ENCODE results near the gene TGFBR3. TPM values are rescaled to one million over a fixed set of nuclear protein-coding genes. Genes with fewer than 3 reads are reported as not detected.

Gene TGFBR3
- total and polyA plus RNA-seq, 8 donors, result 4.2 to 689 (median 71.5) TPM

DNA sequence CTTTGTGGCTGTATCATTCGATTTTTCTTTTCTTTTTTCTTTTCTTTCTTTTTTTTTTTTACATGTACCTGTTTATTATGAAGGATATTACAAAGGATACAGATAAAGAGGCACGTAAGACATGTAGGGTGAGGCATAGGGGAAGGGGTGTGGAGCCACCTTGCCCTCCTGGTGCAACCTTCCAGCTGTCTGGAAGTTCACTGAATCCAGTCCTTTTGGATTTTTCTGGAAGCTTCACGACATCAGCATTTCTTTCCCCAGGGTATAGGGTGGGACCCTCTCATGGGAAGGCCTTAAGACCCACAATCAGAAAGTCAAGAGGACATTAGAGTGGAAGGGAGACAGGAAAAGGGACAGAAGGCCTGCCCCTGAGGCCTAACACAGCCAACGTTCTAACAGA is 30.1 kb upstream of the TGFBR3 start:
- no peaks in the 10 kb centered on the region for H3K4me1 ChIP-seq
- WGBS, 5 donors, result 66 to 87% (median 69%) methylated on average over 4 of the region's 4 CpGs
- DNase-seq, result no peak
- H3K9me3 ChIP-seq, result no peaks in the 10 kb centered on the region
- intact Hi-C loops (cut with DNase I; ENCODE audit: low total_unique reads), result no loop called here
- TF ChIP-seq POLR2AphosphoS5 (IDR thresholded peaks at IDR 0.05), result no peak
- TF ChIP-seq EP300 (IDR thresholded peaks at IDR 0.05), result no peak
- H3K36me3 ChIP-seq, result no peaks in the 10 kb centered on the region
- H3K4me3 ChIP-seq, result no peak overlapping the region
- H3K27ac ChIP-seq, result no peak overlapping the region
- H3K27me3 ChIP-seq, result no peaks in the 10 kb centered on the region

DNA sequence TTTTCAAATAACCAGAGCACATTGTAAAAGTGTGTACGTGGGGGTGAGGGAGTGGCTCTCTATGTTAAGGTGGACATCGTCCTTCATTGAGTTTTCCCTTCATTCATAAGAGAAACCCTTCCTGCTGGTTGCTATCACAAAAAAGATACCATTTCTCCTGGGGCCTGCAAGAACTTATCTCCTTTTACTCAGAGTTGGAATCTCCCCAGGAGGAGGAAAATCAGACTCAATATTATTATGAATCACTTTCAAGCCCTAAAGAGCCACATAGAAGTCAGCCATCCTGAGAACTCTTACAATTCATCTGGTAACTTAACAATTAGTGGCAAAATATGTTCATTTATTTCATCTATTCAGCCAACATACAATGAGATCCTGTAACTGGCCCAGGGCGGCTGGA is 27.1 kb upstream of the TGFBR3 start:
- 57 to 66% (median 61%) methylated on average over 3 of the region's 3 CpGs for WGBS, 5 donors
- no peak overlapping the region for H3K27ac ChIP-seq

GRCh38 chr1:91912266-91912665 is 26.3 kb upstream of the TGFBR3 start:
- no peak for DNase-seq
- Histone ChIP-seq H3K36me3 (no peaks in the 10 kb centered on the region), H3K27ac (no peak overlapping the region), H3K4me1 (no peaks in the 10 kb centered on the region), H3K4me3 (no peak overlapping the region), H3K27me3 (no peaks in the 10 kb centered on the region), H3K9me3 (no peaks in the 10 kb centered on the region)
- intact Hi-C loops (cut with DNase I; ENCODE audit: low total_unique reads), result no loop called here
- TF ChIP-seq CTCF (IDR thresholded peaks at IDR 0.05) (no peak), EP300 (IDR thresholded peaks at IDR 0.05) (no peak), POLR2AphosphoS5 (IDR thresholded peaks at IDR 0.05) (no peak), POLR2A (IDR thresholded peaks at IDR 0.05) (no peak)
- WGBS, 5 donors, result 56 to 71% (median 56%) methylated on average over 1 of the region's 1 CpG

More for the DNA sequence above, 27.1 kb upstream of the TGFBR3 start:
- no peaks in the 10 kb centered on the region for H3K9me3 ChIP-seq
- TF ChIP-seq POLR2AphosphoS5 (IDR thresholded peaks at IDR 0.05) (no peak), EP300 (IDR thresholded peaks at IDR 0.05) (no peak), CTCF (IDR thresholded peaks at IDR 0.05) (no peak), POLR2A (IDR thresholded peaks at IDR 0.05) (no peak)
- no peak overlapping the region for H3K4me3 ChIP-seq
- H3K4me1 ChIP-seq, result no peaks in the 10 kb centered on the region
- no peak for DNase-seq
- H3K27me3 ChIP-seq, result no peaks in the 10 kb centered on the region
- intact Hi-C loops (cut with DNase I; ENCODE audit: low total_unique reads), result no loop called here
- no peaks in the 10 kb centered on the region for H3K36me3 ChIP-seq

DNA sequence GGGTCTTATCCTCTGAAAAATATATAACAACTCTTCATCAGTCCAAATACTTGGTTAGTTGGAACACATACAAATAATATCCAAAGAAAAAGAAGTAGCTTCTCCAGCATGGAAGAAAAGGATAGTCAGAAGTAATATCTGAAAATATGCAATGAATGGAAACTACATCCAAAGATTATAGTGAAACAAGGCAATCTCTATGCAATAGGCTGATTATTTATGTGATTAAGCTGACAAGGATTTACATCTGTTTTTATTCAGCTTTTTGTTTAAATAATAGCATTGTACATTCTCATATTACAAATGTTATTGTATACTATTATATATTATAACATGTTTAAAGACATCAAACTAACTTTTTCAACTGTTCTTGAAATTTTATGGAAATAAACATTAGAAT is 15.3 kb upstream of the TGFBR3 start:
- Histone ChIP-seq H3K9me3 (no peaks in the 10 kb centered on the region), H3K4me1 (peaks cover 0 to 14% (median 4%) of the 10 kb centered on the region in 4 donors), H3K27ac (no peak overlapping the region), H3K4me3 (no peak overlapping the region), H3K27me3 (no peaks in the 10 kb centered on the region), H3K36me3 (no peaks in the 10 kb centered on the region)
- intact Hi-C loops (cut with DNase I; ENCODE audit: low total_unique reads), result no loop called here
- DNase-seq, result no peak
- TF ChIP-seq CTCF (IDR thresholded peaks at IDR 0.05) (no peak), POLR2AphosphoS5 (IDR thresholded peaks at IDR 0.05) (no peak), POLR2A (IDR thresholded peaks at IDR 0.05) (no peak), EP300 (IDR thresholded peaks at IDR 0.05) (no peak)

GRCh38 chr1:91900562-91900961 is 14.6 kb upstream of the TGFBR3 start:
- peaks cover 0 to 14% (median 4%) of the 10 kb centered on the region in 4 donors for H3K4me1 ChIP-seq
- no peak overlapping the region for H3K4me3 ChIP-seq
- H3K9me3 ChIP-seq, result no peaks in the 10 kb centered on the region
- TF ChIP-seq EP300 (IDR thresholded peaks at IDR 0.05) (no peak), CTCF (IDR thresholded peaks at IDR 0.05) (no peak)
- 61 to 88% (median 80%) methylated on average over 1 of the region's 1 CpG for WGBS, 5 donors
- DNase-seq, result no peak
- no peaks in the 10 kb centered on the region for H3K36me3 ChIP-seq
- no peaks in the 10 kb centered on the region for H3K27me3 ChIP-seq
- H3K27ac ChIP-seq, result no peak overlapping the region
- intact Hi-C loops (cut with DNase I; ENCODE audit: low total_unique reads), result no loop called here

All from stomach (tissue), 9 donors.